SK-N-SH treated with all-trans-retinoic acid at 6 μM for 48 hours (cell line): ENCODE data around the gene RPS6KA2.

Source experiments
- ATAC-seq: fragments of 200-7000 bp; cut with Tn5 transposase; 3 replicates; pipeline ENCODE4 v1.9.1; 2020; ENCODE audit warnings: mild to moderate bottlenecking, moderate library complexity
- ARNTL ChIP-seq: fragments of 450-650 bp; formaldehyde crosslinking; IDR thresholded peaks from 2 replicates; pipeline ENCODE4 v1.5.0; 2020; ENCODE audit warnings: low read depth, mild to moderate bottlenecking, moderate library complexity, borderline replicate concordance
- BACH2 ChIP-seq: fragments of 250-450 bp; sonication (Bioruptor Pico); IDR thresholded peaks from 2 replicates; pipeline ENCODE4 v1.9.0; 2021; ENCODE audit warnings: mild to moderate bottlenecking, borderline replicate concordance
- CSDC2 ChIP-seq: fragments of 250-450 bp; sonication (Bioruptor Pico); IDR thresholded peaks from 2 replicates; pipeline ENCODE4 v1.5.0; 2020; ENCODE audit warnings: mild to moderate bottlenecking, moderate library complexity
- ESRRG ChIP-seq: fragments of 250-450 bp; sonication (Bioruptor Pico); IDR thresholded peaks from 2 replicates; pipeline ENCODE4 v1.6.1; 2021; ENCODE audit warnings: mild to moderate bottlenecking
- GLIS3 ChIP-seq: fragments of 250-450 bp; sonication (Bioruptor Pico); IDR thresholded peaks from 2 replicates; pipeline ENCODE4 v1.5.0; 2020; ENCODE audit warnings: mild to moderate bottlenecking, moderate library complexity
- ISL1 ChIP-seq: fragments of 250-450 bp; sonication (Bioruptor Pico); IDR thresholded peaks from 2 replicates; pipeline ENCODE4 v2.1.2; 2022; ENCODE audit warnings: mild to moderate bottlenecking, moderate library complexity
- OSR1 ChIP-seq: fragments of 250-450 bp; sonication (Bioruptor Pico); IDR thresholded peaks from 2 replicates; pipeline ENCODE4 v1.8.0; 2022; ENCODE audit warnings: moderate library complexity, mild to moderate bottlenecking, inconsistent platforms
- PPARA ChIP-seq: fragments of 250-450 bp; sonication (Bioruptor Pico); IDR thresholded peaks from 2 replicates; pipeline ENCODE4 v1.5.0; 2020; ENCODE audit warnings: mild to moderate bottlenecking, borderline replicate concordance
- RARB ChIP-seq: fragments of 250-450 bp; sonication (Bioruptor Pico); IDR thresholded peaks from 2 replicates; pipeline ENCODE4 v1.8.0; 2021; ENCODE audit warnings: mild to moderate bottlenecking, moderate library complexity
- SNAI2 ChIP-seq: fragments of 250-450 bp; sonication (Bioruptor Pico); IDR thresholded peaks from 2 replicates; pipeline ENCODE4 v1.5.0; 2020; ENCODE audit warnings: mild to moderate bottlenecking, moderate library complexity
- TCF4 ChIP-seq: fragments of 250-450 bp; sonication (Bioruptor Pico); IDR thresholded peaks from 2 replicates; pipeline ENCODE4 v1.8.0; 2021; ENCODE audit warnings: mild to moderate bottlenecking, moderate library complexity, borderline replicate concordance
- TOX ChIP-seq: fragments of 250-450 bp; sonication (Bioruptor Pico); IDR thresholded peaks from 2 replicates; pipeline ENCODE4 v1.8.0; 2021; ENCODE audit warnings: mild to moderate bottlenecking, moderate library complexity, borderline replicate concordance
- ZC3H10 ChIP-seq: fragments of 250-450 bp; sonication (Bioruptor Pico); IDR thresholded peaks from 2 replicates; pipeline ENCODE4 v1.5.1; 2021; ENCODE audit warnings: mild to moderate bottlenecking, moderate library complexity
- ZFP3 ChIP-seq: fragments of 250-450 bp; sonication (Bioruptor Pico); IDR thresholded peaks from 2 replicates; pipeline ENCODE4 v1.5.0; 2020; ENCODE audit warnings: mild to moderate bottlenecking, moderate library complexity
- ZFP30 ChIP-seq: fragments of 450-650 bp; formaldehyde crosslinking; IDR thresholded peaks from 2 replicates; pipeline ENCODE4 v1.5.0; 2022; ENCODE audit warnings: mild to moderate bottlenecking, moderate library complexity
- ZNF565 ChIP-seq: fragments of 450-650 bp; formaldehyde crosslinking; conservative IDR thresholded peaks from 2 replicates; pipeline ENCODE4 v1.5.0; 2020; ENCODE audit warnings: low read depth, mild to moderate bottlenecking, moderate library complexity
- ZNF70 ChIP-seq: fragments of 450-650 bp; formaldehyde crosslinking; IDR thresholded peaks from 2 replicates; pipeline ENCODE4 v1.5.0; 2020; ENCODE audit warnings: mild to moderate bottlenecking, moderate library complexity
- ZNF8 ChIP-seq: fragments of 450-650 bp; formaldehyde crosslinking; IDR thresholded peaks from 2 replicates; pipeline ENCODE4 v1.5.0; 2020; ENCODE audit warnings: mild to moderate bottlenecking, moderate library complexity
- TF ChIP-seq, protein P1 (sequence below): fragments of 250-450 bp; sonication (Bioruptor Pico); IDR thresholded peaks from 2 replicates; pipeline ENCODE4 v1.5.0; 2020; ENCODE audit warnings: mild to moderate bottlenecking, moderate library complexity
- TF ChIP-seq, protein P2 (sequence below): fragments of 250-450 bp; sonication (Bioruptor Pico); IDR thresholded peaks from 2 replicates; pipeline ENCODE4 v1.5.1; 2021; ENCODE audit warnings: mild to moderate bottlenecking, moderate library complexity
- TF ChIP-seq, protein P3 (sequence below): fragments of 250-450 bp; sonication (Bioruptor Pico); IDR thresholded peaks from 2 replicates; pipeline ENCODE4 v1.5.1; 2020; ENCODE audit warnings: low read depth, mild to moderate bottlenecking, moderate library complexity
- TF ChIP-seq, protein P4 (sequence below): fragments of 250-450 bp; sonication (Bioruptor Pico); IDR thresholded peaks from 2 replicates; pipeline ENCODE4 v1.8.0; 2021; ENCODE audit warnings: low read depth, mild to moderate bottlenecking, moderate library complexity, borderline replicate concordance
- TF ChIP-seq, protein P5 (sequence below): fragments of 250-450 bp; sonication (Bioruptor Pico); IDR thresholded peaks from 2 replicates; pipeline ENCODE4 v1.8.0; 2020; ENCODE audit warnings: mild to moderate bottlenecking, moderate library complexity, borderline replicate concordance

Gene RPS6KA2

DNA sequence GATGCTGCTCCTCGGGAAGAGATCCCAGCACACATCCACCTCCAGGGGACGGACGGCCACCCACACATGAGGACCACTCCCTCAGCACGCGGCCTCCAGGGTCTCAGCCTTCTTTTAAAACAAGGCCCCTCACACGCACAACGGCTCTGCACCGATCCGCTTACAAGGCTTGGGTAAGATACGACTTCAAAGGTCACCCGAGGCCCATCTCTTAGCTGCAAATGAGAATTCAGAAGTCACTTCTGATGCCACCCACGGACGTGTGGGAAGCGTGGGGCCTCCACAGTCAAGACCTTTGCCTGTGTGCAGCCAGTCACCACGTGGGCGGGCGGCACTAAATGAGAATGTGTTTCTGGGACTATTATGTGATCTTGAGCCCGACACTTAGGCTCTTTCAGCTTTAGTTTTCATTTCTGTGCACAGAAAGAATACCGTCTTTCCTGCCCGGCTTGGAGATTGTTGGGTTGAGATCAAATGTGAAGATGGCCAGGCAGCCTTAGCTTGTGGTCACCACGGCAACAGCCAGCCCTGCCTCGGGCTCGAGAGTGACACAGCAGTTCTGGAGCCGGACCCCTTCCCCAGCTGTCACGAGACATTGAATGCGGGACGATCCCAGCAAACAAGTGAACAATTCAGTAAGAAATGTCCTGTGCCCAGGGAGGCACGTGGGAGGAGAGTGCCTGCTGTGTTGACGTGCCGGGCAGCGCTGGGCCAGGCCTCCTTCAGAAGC lies 132.1 kb downstream of the RPS6KA2 start:
- ATAC-seq: no peak
- no peak for TF ChIP-seq ISL1 (CRISPR knock-in tag)
- no peak for TF ChIP-seq PPARA (CRISPR knock-in tag)
- TF ChIP-seq, protein P1, sequence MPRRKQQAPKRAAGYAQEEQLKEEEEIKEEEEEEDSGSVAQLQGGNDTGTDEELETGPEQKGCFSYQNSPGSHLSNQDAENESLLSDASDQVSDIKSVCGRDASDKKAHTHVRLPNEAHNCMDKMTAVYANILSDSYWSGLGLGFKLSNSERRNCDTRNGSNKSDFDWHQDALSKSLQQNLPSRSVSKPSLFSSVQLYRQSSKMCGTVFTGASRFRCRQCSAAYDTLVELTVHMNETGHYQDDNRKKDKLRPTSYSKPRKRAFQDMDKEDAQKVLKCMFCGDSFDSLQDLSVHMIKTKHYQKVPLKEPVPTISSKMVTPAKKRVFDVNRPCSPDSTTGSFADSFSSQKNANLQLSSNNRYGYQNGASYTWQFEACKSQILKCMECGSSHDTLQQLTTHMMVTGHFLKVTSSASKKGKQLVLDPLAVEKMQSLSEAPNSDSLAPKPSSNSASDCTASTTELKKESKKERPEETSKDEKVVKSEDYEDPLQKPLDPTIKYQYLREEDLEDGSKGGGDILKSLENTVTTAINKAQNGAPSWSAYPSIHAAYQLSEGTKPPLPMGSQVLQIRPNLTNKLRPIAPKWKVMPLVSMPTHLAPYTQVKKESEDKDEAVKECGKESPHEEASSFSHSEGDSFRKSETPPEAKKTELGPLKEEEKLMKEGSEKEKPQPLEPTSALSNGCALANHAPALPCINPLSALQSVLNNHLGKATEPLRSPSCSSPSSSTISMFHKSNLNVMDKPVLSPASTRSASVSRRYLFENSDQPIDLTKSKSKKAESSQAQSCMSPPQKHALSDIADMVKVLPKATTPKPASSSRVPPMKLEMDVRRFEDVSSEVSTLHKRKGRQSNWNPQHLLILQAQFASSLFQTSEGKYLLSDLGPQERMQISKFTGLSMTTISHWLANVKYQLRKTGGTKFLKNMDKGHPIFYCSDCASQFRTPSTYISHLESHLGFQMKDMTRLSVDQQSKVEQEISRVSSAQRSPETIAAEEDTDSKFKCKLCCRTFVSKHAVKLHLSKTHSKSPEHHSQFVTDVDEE: no peak
- TF ChIP-seq, protein P2, sequence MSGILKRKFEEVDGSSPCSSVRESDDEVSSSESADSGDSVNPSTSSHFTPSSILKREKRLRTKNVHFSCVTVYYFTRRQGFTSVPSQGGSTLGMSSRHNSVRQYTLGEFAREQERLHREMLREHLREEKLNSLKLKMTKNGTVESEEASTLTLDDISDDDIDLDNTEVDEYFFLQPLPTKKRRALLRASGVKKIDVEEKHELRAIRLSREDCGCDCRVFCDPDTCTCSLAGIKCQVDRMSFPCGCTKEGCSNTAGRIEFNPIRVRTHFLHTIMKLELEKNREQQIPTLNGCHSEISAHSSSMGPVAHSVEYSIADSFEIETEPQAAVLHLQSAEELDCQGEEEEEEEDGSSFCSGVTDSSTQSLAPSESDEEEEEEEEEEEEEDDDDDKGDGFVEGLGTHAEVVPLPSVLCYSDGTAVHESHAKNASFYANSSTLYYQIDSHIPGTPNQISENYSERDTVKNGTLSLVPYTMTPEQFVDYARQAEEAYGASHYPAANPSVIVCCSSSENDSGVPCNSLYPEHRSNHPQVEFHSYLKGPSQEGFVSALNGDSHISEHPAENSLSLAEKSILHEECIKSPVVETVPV (CRISPR knock-in tag): no peak
- no peak for TF ChIP-seq BACH2
- TF ChIP-seq RARB: no peak
- TF ChIP-seq ARNTL: no peak
- no peak for TF ChIP-seq ZNF8 (CRISPR knock-in tag)
- no peak for TF ChIP-seq ZC3H10 (CRISPR knock-in tag)
- TF ChIP-seq TOX (CRISPR knock-in tag): no peak
- TF ChIP-seq GLIS3 (CRISPR knock-in tag): no peak
- TF ChIP-seq OSR1 (CRISPR knock-in tag): no peak
- TF ChIP-seq CSDC2 (CRISPR knock-in tag): no peak
- no peak for TF ChIP-seq ZNF565 (CRISPR knock-in tag)
- TF ChIP-seq ZFP3 (CRISPR knock-in tag): no peak
- TF ChIP-seq, protein P3, sequence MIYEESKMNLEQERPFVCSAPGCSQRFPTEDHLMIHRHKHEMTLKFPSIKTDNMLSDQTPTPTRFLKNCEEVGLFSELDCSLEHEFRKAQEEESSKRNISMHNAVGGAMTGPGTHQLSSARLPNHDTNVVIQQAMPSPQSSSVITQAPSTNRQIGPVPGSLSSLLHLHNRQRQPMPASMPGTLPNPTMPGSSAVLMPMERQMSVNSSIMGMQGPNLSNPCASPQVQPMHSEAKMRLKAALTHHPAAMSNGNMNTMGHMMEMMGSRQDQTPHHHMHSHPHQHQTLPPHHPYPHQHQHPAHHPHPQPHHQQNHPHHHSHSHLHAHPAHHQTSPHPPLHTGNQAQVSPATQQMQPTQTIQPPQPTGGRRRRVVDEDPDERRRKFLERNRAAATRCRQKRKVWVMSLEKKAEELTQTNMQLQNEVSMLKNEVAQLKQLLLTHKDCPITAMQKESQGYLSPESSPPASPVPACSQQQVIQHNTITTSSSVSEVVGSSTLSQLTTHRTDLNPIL: no peak
- TF ChIP-seq, protein P4, sequence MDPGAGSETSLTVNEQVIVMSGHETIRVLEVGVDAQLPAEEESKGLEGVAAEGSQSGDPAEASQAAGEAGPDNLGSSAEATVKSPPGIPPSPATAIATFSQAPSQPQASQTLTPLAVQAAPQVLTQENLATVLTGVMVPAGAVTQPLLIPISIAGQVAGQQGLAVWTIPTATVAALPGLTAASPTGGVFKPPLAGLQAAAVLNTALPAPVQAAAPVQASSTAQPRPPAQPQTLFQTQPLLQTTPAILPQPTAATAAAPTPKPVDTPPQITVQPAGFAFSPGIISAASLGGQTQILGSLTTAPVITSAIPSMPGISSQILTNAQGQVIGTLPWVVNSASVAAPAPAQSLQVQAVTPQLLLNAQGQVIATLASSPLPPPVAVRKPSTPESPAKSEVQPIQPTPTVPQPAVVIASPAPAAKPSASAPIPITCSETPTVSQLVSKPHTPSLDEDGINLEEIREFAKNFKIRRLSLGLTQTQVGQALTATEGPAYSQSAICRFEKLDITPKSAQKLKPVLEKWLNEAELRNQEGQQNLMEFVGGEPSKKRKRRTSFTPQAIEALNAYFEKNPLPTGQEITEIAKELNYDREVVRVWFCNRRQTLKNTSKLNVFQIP (CRISPR knock-in tag): no peak
- TF ChIP-seq ESRRG (CRISPR knock-in tag): no peak

DNA sequence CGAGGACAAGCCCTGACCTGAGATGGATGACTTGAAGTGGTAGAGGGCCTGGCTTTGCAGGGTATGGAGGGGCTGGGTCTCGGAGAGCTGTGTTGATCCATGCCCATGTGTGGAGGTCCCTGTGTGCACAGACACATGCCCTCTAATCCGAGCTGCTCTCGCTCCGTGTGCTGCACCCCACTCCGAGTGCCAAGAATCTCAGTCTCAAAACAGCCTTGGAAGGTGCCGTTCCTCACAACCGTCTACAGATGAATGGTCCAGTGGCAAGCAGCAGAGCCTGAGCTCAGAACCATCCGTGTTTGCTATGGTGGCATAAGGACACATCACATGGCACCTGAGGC lies 133.0 kb downstream of the RPS6KA2 start:
- no peak for ATAC-seq
- TF ChIP-seq CSDC2 (CRISPR knock-in tag): no peak
- TF ChIP-seq ZNF70 (CRISPR knock-in tag): no peak

DNA sequence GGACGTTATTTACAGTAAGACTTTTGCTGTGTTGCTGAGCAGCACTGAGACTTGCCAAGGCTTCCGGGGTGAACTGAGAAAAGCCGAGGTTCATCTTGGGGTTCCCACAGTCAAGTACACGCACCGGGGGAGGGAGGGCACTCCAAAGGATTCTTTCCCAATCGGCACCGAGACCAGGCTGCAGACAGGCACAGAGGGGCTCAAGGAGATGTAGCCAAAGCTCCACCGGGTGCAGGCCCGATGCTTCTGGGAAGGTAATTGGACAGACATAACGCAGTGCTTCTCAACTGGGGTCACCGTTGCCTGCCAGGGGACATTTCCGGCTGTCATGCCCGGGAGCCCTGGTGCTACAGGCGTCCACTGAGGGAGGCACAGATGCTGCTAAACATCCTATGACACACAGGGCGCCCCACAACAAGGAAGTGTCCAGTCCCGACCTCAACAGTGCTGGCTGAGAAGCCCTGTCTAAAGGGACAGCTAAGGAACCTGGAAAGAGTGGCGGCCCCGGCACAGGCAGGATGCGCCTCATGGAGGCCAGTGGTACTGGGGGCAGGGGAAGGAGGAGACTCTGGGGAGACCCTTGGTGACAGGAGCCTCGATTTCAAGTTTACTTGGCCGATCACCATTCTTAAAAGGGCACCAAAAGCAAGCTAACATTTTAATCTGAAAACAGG lies 133.5 kb downstream of the RPS6KA2 start:
- no peak for ATAC-seq
- TF ChIP-seq OSR1 (CRISPR knock-in tag): no peak
- TF ChIP-seq ZNF70 (CRISPR knock-in tag): no peak
- TF ChIP-seq ZC3H10 (CRISPR knock-in tag): no peak
- TF ChIP-seq TCF4: no peak
- no peak for TF ChIP-seq SNAI2 (CRISPR knock-in tag)
- TF ChIP-seq CSDC2 (CRISPR knock-in tag): no peak

DNA sequence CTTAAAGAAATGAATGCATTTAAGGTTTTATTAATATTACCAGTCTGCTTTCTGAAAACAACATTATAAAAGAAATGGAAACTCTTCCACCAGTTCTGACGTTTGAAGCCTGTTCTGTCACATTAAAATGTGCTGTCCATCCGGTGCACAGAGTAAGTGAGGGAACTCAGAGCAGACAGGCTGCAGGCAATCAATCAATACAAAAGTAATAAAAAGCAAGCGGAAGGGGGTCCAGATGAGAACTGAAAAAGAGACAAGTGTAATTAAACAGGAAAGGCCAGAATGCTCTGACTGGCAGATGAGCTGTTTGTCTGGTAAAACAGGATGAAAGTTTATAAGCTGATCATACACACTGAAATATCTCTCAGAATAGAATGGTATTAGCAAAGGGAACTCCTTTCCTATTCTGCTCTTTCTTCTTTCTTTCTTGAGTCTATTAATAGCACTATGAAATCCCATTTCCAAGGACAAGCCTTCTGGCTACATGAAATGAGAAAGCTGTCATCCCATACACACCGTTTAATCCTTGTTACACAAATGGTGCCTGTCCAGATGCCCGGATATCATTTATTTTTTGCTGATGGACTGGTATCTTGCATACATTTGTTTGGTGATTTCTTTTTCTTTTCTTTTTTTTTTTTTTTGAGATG lies 134.8 kb downstream of the RPS6KA2 start:
- no peak for ATAC-seq
- TF ChIP-seq TOX (CRISPR knock-in tag) (no peak), ZFP30 (no peak), BACH2 (no peak), PPARA (CRISPR knock-in tag) (no peak), ISL1 (CRISPR knock-in tag) (no peak)
- TF ChIP-seq, protein P5, sequence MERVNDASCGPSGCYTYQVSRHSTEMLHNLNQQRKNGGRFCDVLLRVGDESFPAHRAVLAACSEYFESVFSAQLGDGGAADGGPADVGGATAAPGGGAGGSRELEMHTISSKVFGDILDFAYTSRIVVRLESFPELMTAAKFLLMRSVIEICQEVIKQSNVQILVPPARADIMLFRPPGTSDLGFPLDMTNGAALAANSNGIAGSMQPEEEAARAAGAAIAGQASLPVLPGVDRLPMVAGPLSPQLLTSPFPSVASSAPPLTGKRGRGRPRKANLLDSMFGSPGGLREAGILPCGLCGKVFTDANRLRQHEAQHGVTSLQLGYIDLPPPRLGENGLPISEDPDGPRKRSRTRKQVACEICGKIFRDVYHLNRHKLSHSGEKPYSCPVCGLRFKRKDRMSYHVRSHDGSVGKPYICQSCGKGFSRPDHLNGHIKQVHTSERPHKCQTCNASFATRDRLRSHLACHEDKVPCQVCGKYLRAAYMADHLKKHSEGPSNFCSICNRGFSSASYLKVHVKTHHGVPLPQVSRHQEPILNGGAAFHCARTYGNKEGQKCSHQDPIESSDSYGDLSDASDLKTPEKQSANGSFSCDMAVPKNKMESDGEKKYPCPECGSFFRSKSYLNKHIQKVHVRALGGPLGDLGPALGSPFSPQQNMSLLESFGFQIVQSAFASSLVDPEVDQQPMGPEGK (CRISPR knock-in tag): no peak
- TF ChIP-seq, protein P3: no peak
